Measurements from ENCODE around the gene POLR1E. TPM values are rescaled to one million over a fixed set of nuclear protein-coding genes. Genes with fewer than 3 reads are reported as not detected.

The POLR1E gene
- total and polyA plus RNA-seq, 9 of the 15 experiments (the other 6 are each of a cell fraction or from before 2014, with no cell fraction given) = 18.9 to 102 (median 74.4) TPM

GRCh38 chr9:37485389-37486255, at the start of gene POLR1E (continued):
- peak; percentile 7; the same call in 1 of the 2 replicates for TF ChIP-seq VEZF1 (CRISPR knock-in tag; IDR thresholded peaks at IDR 0.05)
- no peak for TF ChIP-seq NFATC3 (IDR thresholded peaks at IDR 0.05)
- no peak for TF ChIP-seq FOXJ3 (CRISPR knock-in tag; IDR thresholded peaks at IDR 0.05)
- TF ChIP-seq OTX1 (CRISPR knock-in tag; IDR thresholded peaks at IDR 0.05) = no peak
- TF ChIP-seq KAT2B (IDR thresholded peaks at IDR 0.05; ENCODE audit: low read depth, low read length) = no peak
- TF ChIP-seq IRF1 (CRISPR knock-in tag; IDR thresholded peaks at IDR 0.05; ENCODE audit: borderline replicate concordance) = no peak
- TF ChIP-seq GABPB2 (CRISPR knock-in tag; conservative IDR thresholded peaks at IDR 0.05) = no peak
- TF ChIP-seq POLR2G (IDR thresholded peaks at IDR 0.05; ENCODE audit: low read depth, low read length) = peak; percentile 100
- TF ChIP-seq SNRNP70 (optimal IDR thresholded peaks at IDR 0.05; ENCODE audit: low read depth, low read length) = no peak
- TF ChIP-seq ZBTB11 (CRISPR knock-in tag; IDR thresholded peaks at IDR 0.05) = 0 out of 6 replicates have a peak, but pooled peaks of 1 of the 3 experiments have one; percentile 42
- peak; percentile 89 to 93 for TF ChIP-seq E2F6 (IDR thresholded peaks at IDR 0.05; ENCODE audit: borderline replicate concordance in 1 of 2, extremely low read depth in 1 of 2, insufficient read depth in 1 of 2, insufficient read length in 1 of 2, low read depth in 1 of 2, low read length in 1 of 2, poor library complexity in 1 of 2, severe bottlenecking in 1 of 2)
- no peak for TF ChIP-seq ATF2 (CRISPR knock-in tag; IDR thresholded peaks at IDR 0.05)
- no peak for TF ChIP-seq CSDE1 (IDR thresholded peaks at IDR 0.05)
- TF ChIP-seq ZNF408 (CRISPR knock-in tag; IDR thresholded peaks at IDR 0.05; ENCODE audit: low read depth) = no peak
- no peak for TF ChIP-seq SNIP1 (IDR thresholded peaks at IDR 0.05; ENCODE audit: low read depth)
- no peak for TF ChIP-seq CC2D1A (IDR thresholded peaks at IDR 0.05)
- TF ChIP-seq USF2 (CRISPR knock-in tag; IDR thresholded peaks at IDR 0.05) = peak; percentile 52

Measured in K562 (cell line).